BJ (cell line): ENCODE measurements around the gene DENND2D. TPM values are rescaled to one million over a fixed set of nuclear protein-coding genes. Genes with fewer than 3 reads are reported as not detected.
A peak's percentile ranks its signal among the peaks of the same experiment; 100 is the strongest.

Experiments
- CTCF ChIA-PET: fragments of 350-600 bp; formaldehyde crosslinking; extraction: SDS; loops from one replicate; lab custom pipeline; 2021; ENCODE audit warnings: antibody characterized with exemption, inconsistent platforms; lab: Yijun Ruan, JAX
- POLR2A ChIA-PET: fragments of 300-600 bp; sonication (Branson Sonifier 250); formaldehyde crosslinking; extraction: SDS; loops from one replicate; lab custom pipeline; 2021; ENCODE audit warnings: antibody characterized with exemption; lab: Charles Lee
- DNase-seq: peaks from one replicate; pipeline ENCODE4 v3.0.0-alpha.2; 2011; ENCODE audit warnings: low read depth
- H3K27me3 ChIP-seq: 2 replicates; pipeline ENCODE4 v1.6.0; 2011; ENCODE audit warnings: low read length; ENCODE audit not compliant: control insufficient read depth, insufficient read depth
- H3K36me3 ChIP-seq: 2 replicates; pipeline ENCODE4 v1.5.1; 2011; ENCODE audit warnings: low read length; ENCODE audit not compliant: control insufficient read depth, insufficient read depth
- H3K4me3 ChIP-seq: 2 replicates; pipeline ENCODE4 v1.5.1; 2011; ENCODE audit warnings: low read depth, mild to moderate bottlenecking, control low read depth, low read length
- CTCF ChIP-seq: IDR thresholded peaks from 2 replicates; pipeline ENCODE4 v1.5.1; 2011; ENCODE audit warnings: low read depth, mild to moderate bottlenecking, control low read depth, inconsistent platforms, low read length, moderate library complexity; ENCODE audit not compliant: insufficient read depth
- polyA plus RNA-seq: library from polyadenylated mRNA; depleted of rRNA; stranded (reverse); fragments of >200 nt; gene quantifications from 2 replicates; pipeline ENCODE4 v1.2.3, GENCODE V29; 2011

DENND2D gene
- polyA plus RNA-seq, 1 experiment: 3.9 TPM

- peak; percentile 87 for TF ChIP-seq CTCF
- Histone ChIP-seq H3K4me3 (no peak overlapping the region), H3K27me3 (no peaks in the 10 kb centered on the region), H3K36me3 (no peaks in the 10 kb centered on the region)
- no peak for DNase-seq
- CTCF ChIA-PET: interaction anchor here (0.6 to 2.8 kb wide), 19 partner anchors 10 to 193 kb away, joined by 3 to 31 read pairs (median 3); no protein-coding TSS in a partner anchor
- POLR2A ChIA-PET: no interaction called here
These were observed 22.1 kb upstream of the DENND2D start for GRCh38 chr1:111222308-111223125.

- DNase-seq: no peak
- H3K27me3 ChIP-seq: no peaks in the 10 kb centered on the region
- CTCF ChIA-PET: interaction anchor here (1.9 to 2.8 kb wide), 3 partner anchors 111 to 192 kb away, joined by 7 to 23 read pairs (median 9); no protein-coding TSS in a partner anchor
- POLR2A ChIA-PET: no interaction called here
- no peak overlapping the region for H3K4me3 ChIP-seq
- no peak for TF ChIP-seq CTCF
- H3K36me3 ChIP-seq: no peaks in the 10 kb centered on the region
These were observed 21.3 kb upstream of the DENND2D start for GRCh38 chr1:111221633-111222291.

- no peak for DNase-seq
- CTCF ChIA-PET: interaction anchor here (0.6 to 2.8 kb wide), 5 partner anchors 111 to 696 kb away, joined by 3 to 23 read pairs (median 7); no protein-coding TSS in a partner anchor
These were observed 20.8 kb upstream of the DENND2D start for GRCh38 chr1:111221276-111221632.

GRCh38 chr1:111220302-111220890 is 19.9 kb upstream of the DENND2D start:
- H3K4me3 ChIP-seq: no peak overlapping the region
- CTCF ChIA-PET: interaction anchor here (0.6 to 2.1 kb wide), 9 partner anchors 19 to 695 kb away, joined by 3 to 9 read pairs (median 3); no protein-coding TSS in a partner anchor
- POLR2A ChIA-PET: no interaction called here
- no peak for TF ChIP-seq CTCF
- no peaks in the 10 kb centered on the region for H3K27me3 ChIP-seq
- no peaks in the 10 kb centered on the region for H3K36me3 ChIP-seq
- no peak for DNase-seq

More at GRCh38 chr1:111221276-111221632, 20.8 kb upstream of the DENND2D start:
- POLR2A ChIA-PET: no interaction called here
- no peak for TF ChIP-seq CTCF
- no peaks in the 10 kb centered on the region for H3K27me3 ChIP-seq
- no peaks in the 10 kb centered on the region for H3K36me3 ChIP-seq
- H3K4me3 ChIP-seq: no peak overlapping the region
